Skeletal muscle tissue (tissue), 4 donors: ENCODE results near the gene PPP5C. TPM values are rescaled to one million over a fixed set of nuclear protein-coding genes. Genes with fewer than 3 reads are reported as not detected.

ENCODE experiments used
- H3K27ac ChIP-seq: one replicate; pipeline ENCODE4 v1.7.0; 2013; ENCODE audit warnings: mild to moderate bottlenecking, low read depth, low read length, inconsistent platforms
- H3K27me3 ChIP-seq, 3 donors: one replicate each; pipeline ENCODE4 v1.7.0; 2013; ENCODE audit warnings: low read length in 3 of 3; ENCODE audit not compliant: control insufficient read depth in 3 of 3, insufficient read depth in 3 of 3
- H3K36me3 ChIP-seq, 3 donors: one replicate each; pipeline ENCODE4 v1.7.0; 2013; ENCODE audit warnings: low read length in 3 of 3; ENCODE audit not compliant: control insufficient read depth in 3 of 3, insufficient read depth in 3 of 3
- H3K4me1 ChIP-seq, 3 donors: one replicate each; pipeline ENCODE4 v1.7.0; 2013; ENCODE audit warnings: low read length in 3 of 3, mild to moderate bottlenecking in 3 of 3; ENCODE audit not compliant: control insufficient read depth in 3 of 3, insufficient read depth in 3 of 3
- H3K4me3 ChIP-seq, 3 donors: one replicate each; pipeline ENCODE4 v1.7.0; 2013; ENCODE audit warnings: low read length in 3 of 3
- H3K9ac ChIP-seq, 3 donors: one replicate each; pipeline ENCODE4 v1.7.0; 2013; ENCODE audit warnings: low read length in 3 of 3, mild to moderate bottlenecking in 3 of 3, moderate library complexity in 2 of 3, low read depth in 1 of 3
- H3K9me3 ChIP-seq, 3 donors: one replicate each; pipeline ENCODE4 v1.7.0; 2013; ENCODE audit warnings: low read length in 3 of 3; ENCODE audit not compliant: control insufficient read depth in 3 of 3
- total RNA-seq: library from RNA; depleted of rRNA; stranded (reverse); fragments of >200 nt; gene quantifications from one replicate; pipeline ENCODE4 v1.2.3, GENCODE V29; 2014
- donor health status: Osteomylitis.

The PPP5C gene
- total RNA-seq, 1 donor from 2014 or later: 44.4 TPM

DNA sequence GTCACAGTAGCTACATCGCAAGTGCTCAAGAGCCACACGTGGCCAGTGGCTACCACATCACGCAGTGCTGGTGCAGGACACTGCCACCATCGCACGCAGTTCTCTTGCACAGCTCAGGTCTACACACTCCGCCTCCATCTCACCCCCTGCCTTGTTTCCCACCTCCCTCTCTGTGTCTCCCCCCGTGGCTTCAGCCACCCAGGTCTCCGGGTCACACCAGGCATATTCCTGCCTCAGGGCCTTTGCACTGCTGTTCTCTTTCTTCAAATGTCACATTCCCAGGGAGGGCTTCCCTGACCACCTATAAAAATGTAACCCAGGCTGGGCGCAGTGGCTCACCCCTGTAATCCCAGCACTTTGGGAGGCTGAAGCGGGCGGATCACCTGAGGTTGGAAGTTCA, 55.8 kb downstream of the PPP5C start:
- H3K4me3 ChIP-seq: no peak overlapping the region
- H3K27me3 ChIP-seq: peaks cover 33 to 51% (median 41%) of the 10 kb centered on the region in 3 donors
- no peaks in the 10 kb centered on the region for H3K36me3 ChIP-seq
- peaks cover 10 to 14% (median 13%) of the 10 kb centered on the region in 3 donors for H3K4me1 ChIP-seq
- H3K9me3 ChIP-seq: no peaks in the 10 kb centered on the region
- H3K27ac ChIP-seq: no peak overlapping the region
- H3K9ac ChIP-seq: no peak overlapping the region

DNA sequence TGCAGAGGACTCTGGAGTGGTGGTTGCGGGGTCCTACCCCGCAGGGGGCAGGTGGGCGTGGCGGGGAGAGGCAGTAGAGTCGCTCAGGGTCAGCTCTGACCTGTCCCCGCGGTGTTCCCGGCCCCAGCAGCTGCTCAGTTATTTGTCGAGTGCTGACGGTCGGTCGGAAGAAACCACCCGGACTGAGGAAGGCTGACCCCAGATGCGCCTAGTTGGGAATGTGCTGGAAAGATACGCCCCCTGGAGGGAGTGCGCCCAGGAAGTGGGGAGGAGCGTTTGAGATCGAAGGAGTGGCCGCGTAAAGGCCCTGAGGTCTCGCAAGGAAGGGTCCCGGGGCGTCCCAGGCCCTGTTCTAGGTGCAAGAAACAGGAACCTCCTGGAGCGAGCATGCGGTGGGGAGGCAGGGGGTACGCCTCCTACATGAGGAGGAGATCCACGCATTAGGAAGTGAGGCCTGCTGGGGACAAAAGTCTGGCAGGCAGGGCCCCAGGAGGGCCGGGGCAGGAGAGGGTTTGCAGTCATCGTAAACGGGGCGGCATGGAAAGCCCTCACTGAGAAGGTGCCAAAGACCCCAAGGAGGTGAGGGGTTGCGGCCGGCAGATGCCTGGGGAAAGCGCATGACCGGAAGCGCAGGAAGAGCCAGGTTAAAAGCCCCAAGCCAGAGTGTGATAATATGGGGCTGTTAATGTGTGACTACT, 57.3 kb downstream of the PPP5C start:
- Histone ChIP-seq H3K9ac (peak overlapping the region; percentile 38 to 45 (median 40)), H3K36me3 (no peaks in the 10 kb centered on the region), H3K4me1 (peaks cover 15 to 19% (median 17%) of the 10 kb centered on the region in 3 donors), H3K27ac (no peak overlapping the region), H3K9me3 (no peaks in the 10 kb centered on the region), H3K27me3 (peaks cover 40 to 60% (median 51%) of the 10 kb centered on the region in 3 donors), H3K4me3 (peak overlapping the region; percentile 52 to 62 (median 57))

DNA sequence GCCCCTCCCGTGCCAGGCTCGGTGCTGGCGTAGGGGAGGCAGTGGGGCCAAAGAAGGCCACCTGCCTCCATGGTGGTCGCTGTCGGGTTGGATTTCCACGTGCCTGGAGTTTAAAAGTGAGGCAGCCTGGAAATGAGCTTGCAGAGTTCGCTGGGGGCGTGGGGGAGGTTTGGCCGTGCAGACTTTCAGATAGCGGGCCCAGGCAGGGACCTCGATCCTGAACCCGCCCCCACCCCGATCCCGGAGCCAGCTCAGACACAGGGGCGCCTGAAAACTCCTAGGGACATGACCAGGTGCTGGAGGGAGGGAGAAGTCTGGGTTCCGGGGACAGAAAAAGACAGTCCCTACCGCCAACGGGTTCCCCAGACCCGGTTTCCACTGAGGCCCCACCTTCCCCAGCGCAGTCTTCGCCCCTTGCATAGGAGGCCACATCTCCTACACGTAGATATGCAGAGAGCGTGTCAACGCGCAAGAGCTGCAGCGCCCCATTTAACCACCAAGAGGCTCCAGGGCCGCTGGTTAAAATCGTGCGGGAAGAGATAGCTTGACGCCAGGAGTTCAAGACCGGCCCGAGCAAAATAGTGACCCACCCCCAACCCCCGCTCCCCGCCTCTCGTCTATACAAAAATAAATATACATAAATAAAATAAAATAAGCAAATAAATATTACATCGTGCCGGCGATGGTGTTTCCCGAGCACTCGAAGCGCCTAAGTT, 58.0 kb downstream of the PPP5C start:
- no peaks in the 10 kb centered on the region for H3K36me3 ChIP-seq
- peaks cover 38 to 57% (median 50%) of the 10 kb centered on the region in 3 donors for H3K27me3 ChIP-seq
- peak overlapping the region in 2 of 3 donors; percentile 14 to 45 for H3K9ac ChIP-seq
- H3K4me3 ChIP-seq: peak overlapping the region; percentile 52 to 62 (median 57)
- peaks cover 15 to 19% (median 17%) of the 10 kb centered on the region in 3 donors for H3K4me1 ChIP-seq
- H3K9me3 ChIP-seq: no peaks in the 10 kb centered on the region
- no peak overlapping the region for H3K27ac ChIP-seq

DNA sequence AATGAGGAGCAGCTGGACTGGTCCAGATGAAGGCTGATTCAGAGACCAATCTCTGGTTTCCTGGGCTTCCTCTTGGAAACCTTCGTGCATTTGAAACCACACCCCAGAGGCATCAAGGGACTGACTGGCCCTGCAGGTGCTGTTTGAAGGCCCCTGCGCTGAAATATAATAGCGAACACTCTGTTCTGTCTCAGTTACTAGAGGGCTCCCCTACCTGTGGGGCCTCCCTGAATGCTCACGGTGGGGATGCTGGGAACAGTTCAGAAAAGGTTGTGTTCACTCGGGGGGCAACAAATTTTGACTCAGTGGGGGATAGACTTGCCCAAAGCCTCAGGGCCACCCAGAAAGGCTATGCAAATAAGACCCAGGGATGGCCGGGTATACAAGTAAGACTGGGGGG, 60.1 kb downstream of the PPP5C start:
- H3K27me3 ChIP-seq: peaks cover 43 to 75% (median 67%) of the 10 kb centered on the region in 3 donors
- H3K4me1 ChIP-seq: peaks cover 19 to 22% (median 19%) of the 10 kb centered on the region in 3 donors
- H3K36me3 ChIP-seq: peaks cover 0 to 2% (median 0%) of the 10 kb centered on the region in 3 donors
- H3K27ac ChIP-seq: no peak overlapping the region
- no peak overlapping the region for H3K4me3 ChIP-seq
- no peak overlapping the region for H3K9ac ChIP-seq
- no peaks in the 10 kb centered on the region for H3K9me3 ChIP-seq

DNA sequence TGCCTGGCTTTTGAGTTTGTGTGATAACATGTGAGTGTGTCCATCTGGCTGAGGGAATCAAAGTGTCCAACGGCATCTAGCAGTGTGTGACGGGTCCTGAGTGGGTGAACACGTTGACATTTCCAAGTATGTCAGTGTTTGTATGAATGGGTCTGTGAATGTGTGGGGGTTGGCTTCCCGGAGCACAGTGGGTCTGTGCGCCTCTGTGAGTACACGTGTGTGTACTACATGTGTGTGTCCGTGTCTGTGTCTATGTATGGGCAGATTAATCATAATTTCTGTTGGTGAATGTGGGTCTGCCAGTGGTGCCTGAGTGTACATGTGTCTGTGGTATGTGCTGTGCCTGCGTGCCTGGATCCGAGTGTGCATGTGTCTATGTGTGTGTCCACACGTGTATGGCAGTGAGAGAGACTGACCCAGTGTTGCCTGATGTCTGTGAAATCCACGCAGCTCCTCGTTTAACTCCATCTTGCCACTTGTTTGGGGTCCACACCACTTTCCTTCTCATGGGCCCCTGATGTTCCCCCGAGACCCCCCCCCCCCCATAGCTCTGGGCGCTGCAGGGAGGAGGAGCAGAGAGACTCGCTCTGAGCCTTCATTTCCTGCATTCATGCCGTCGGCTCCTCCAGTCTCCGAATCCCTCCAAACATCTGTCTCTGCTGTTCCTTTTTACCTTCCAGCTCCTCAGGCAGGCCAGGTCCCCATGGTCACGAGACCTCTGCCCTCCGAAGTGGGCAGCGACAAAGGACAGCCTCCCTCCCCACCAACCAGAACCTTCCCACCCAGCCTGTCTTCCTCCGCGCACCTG, 61.2 kb downstream of the PPP5C start:
- Histone ChIP-seq H3K27me3 (peaks cover 47 to 80% (median 71%) of the 10 kb centered on the region in 3 donors), H3K4me1 (peaks cover 24 to 25% (median 24%) of the 10 kb centered on the region in 3 donors), H3K4me3 (peak overlapping the region in 2 of 3 donors; percentile 45 to 51), H3K36me3 (peaks cover 0 to 2% (median 0%) of the 10 kb centered on the region in 3 donors), H3K9me3 (no peaks in the 10 kb centered on the region), H3K27ac (no peak overlapping the region), H3K9ac (peak overlapping the region in 1 of 3 donors; percentile 50)

DNA sequence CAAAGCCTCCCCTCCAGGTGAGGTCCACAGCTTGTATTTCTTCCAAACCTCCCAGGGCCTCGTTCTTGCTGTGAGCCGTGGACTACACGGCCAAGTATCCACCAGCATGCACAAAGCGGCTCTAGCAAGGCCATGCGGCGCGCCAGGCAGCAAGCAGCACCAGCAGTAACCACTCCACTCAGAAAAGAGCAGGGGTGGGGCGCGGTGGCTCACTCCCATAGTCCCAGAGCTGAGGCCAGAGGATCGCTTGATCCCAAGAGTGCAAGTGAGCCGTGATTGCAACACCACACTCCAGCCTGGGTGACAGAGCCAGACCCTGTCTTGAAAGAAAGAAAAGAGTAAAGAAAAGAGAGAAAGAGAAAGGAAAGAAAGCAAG, 61.8 kb downstream of the PPP5C start:
- H3K36me3 ChIP-seq: peaks cover 0 to 2% (median 0%) of the 10 kb centered on the region in 3 donors
- no peak overlapping the region for H3K9ac ChIP-seq
- H3K4me3 ChIP-seq: peak overlapping the region in 2 of 3 donors; percentile 45 to 51
- no peaks in the 10 kb centered on the region for H3K9me3 ChIP-seq
- H3K27ac ChIP-seq: no peak overlapping the region
- H3K27me3 ChIP-seq: peaks cover 52 to 85% (median 76%) of the 10 kb centered on the region in 3 donors
- H3K4me1 ChIP-seq: peaks cover 23 to 24% (median 23%) of the 10 kb centered on the region in 3 donors

DNA sequence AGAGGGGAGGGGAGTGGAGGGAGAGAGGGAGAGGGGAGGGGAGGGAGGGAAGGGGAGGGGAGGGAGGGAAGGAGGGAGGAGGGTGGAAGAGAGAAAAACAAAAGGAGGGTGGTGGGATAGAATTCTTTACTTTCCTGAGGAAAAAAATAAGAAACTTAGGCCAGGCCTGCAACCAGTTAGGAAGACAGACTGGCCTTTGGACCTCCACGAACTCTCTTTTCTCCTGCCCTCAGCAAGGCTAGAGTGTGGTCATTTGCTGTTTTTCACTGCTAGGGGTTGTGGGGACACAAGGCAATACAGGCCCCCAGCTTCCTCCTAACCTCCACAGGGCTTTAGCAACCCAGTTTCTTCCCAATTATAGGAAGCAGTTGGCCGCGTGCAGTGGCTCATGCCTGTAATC, 62.3 kb downstream of the PPP5C start:
- peaks cover 49 to 85% (median 76%) of the 10 kb centered on the region in 3 donors for H3K27me3 ChIP-seq

DNA sequence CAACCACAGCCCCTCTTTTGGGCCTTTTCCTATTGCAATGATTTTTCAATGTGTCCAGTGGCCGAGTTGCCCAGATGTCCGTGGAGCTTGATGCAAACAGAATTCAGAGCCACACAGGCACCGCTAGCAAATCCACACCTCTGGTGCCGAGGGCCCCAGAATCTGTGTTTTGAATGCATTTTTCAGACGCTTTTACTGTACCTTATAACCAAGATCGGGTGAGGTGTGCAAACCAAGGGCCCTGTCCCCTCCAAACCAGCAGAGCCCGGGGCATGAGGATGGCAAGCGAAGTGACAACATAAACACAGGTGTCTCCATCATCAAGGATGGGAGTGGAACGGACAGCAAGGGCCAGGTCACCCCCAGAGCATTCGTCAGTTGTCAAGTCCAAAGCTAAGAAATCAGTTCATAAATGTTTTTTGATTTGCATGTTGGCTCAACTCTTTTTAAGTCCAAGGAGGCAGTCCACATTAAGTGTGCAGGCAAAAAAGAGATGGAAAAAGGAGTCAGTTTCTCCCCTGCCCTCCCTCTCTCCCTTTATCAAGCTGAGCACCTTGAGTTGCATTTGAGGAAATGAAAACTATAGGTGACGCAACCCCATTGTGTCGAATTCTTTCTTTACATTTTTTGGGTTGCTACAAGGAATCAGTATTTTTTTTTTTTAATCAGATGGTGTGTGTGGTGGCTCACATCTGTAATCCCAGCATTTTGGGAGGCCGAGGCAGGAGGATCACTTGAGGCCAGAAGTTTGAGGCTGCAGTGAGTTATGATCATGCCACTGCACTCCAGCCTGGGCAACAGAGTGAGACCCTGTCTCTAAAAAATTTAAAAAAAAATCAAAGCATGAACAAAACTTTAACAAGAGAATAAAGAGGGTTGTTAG, 63.6 kb downstream of the PPP5C start:
- H3K9ac ChIP-seq: no peak overlapping the region
- no peak overlapping the region for H3K27ac ChIP-seq
- H3K36me3 ChIP-seq: peaks cover 0 to 2% (median 0%) of the 10 kb centered on the region in 3 donors
- no peaks in the 10 kb centered on the region for H3K9me3 ChIP-seq
- H3K27me3 ChIP-seq: peaks cover 52 to 83% (median 70%) of the 10 kb centered on the region in 3 donors
- peaks cover 10 to 13% (median 11%) of the 10 kb centered on the region in 3 donors for H3K4me1 ChIP-seq
- no peak overlapping the region for H3K4me3 ChIP-seq

More for the DNA sequence above, 62.3 kb downstream of the PPP5C start:
- no peak overlapping the region for H3K4me3 ChIP-seq
- H3K4me1 ChIP-seq: peaks cover 17 to 19% (median 18%) of the 10 kb centered on the region in 3 donors
- H3K36me3 ChIP-seq: peaks cover 0 to 2% (median 0%) of the 10 kb centered on the region in 3 donors
- H3K27ac ChIP-seq: no peak overlapping the region
- H3K9ac ChIP-seq: no peak overlapping the region
- H3K9me3 ChIP-seq: no peaks in the 10 kb centered on the region
